NK-92 (cell line): ENCODE results near the gene RNF149.
"Not testable (repeated sequence)": the region's sequence is repeated elsewhere in the genome, so short reads cannot be mapped to it uniquely, and the experiment has no call there.

ENCODE experiments used
- DNase-seq: peaks from one replicate; lab custom pipeline; 2025; ENCODE audit not compliant: unreplicated experiment; lab: John Stamatoyannopoulos, UW

The RNF149 gene

DNA sequence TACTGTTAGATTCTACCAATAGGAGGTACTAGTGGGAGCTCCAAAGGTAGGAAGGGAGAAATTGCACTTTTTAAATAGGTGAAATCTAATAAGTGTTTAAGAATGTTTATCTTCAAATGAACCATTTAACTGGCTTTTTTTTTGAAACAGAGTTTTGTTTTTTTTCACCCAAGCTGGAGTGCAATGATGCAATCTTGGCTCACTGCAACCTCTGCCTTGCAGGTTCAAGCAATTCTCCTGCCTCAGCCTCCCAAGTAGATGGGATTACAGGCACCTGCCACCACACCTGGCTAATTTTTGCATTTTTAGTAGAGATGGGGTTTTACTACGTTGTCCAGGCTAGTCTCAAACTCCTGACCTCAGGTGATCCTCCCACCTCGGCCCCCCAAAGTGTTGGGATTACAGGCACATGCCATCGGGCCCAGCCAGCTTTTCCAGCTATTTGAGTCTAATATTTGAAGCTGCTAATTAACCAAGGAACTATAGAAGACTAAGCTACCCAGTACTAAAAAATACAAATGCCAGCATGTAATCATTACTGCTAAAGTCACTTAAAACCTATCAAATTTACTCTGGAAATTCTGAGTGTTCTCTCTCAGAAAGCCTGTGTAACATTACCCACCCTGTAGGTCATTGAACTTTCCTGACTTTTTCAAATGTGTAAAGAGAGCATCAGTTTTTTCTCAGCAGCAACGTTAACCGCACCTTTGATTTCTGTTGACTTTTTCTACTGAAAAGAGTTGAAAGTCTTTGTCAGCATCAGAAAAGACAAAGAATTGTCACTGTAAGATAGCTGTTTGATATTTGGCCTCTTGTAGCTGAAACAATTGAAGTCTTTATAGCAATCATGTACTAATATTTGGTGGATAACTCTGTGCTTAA lies 24.6 kb upstream of the RNF149 start:
- no peak for DNase-seq

DNA sequence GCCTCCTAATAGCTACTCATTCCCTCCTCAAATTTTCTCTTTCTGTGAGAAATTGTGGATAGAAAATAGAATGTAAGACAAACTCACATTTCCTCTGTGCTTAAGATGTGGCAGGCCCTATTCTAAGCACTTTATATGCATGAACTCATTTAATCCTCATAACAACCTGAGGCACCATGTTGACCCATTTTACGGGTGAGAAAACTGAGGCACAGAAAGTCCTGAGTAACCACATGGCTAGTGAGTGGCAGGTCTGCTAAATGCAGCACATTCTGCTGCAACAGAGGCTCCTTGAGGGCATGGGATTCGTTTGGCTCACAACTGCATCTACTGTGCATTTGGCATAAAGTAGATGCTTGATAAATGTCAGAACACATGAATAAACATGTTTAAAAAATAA lies 22.7 kb upstream of the RNF149 start:
- DNase-seq = no peak

DNA sequence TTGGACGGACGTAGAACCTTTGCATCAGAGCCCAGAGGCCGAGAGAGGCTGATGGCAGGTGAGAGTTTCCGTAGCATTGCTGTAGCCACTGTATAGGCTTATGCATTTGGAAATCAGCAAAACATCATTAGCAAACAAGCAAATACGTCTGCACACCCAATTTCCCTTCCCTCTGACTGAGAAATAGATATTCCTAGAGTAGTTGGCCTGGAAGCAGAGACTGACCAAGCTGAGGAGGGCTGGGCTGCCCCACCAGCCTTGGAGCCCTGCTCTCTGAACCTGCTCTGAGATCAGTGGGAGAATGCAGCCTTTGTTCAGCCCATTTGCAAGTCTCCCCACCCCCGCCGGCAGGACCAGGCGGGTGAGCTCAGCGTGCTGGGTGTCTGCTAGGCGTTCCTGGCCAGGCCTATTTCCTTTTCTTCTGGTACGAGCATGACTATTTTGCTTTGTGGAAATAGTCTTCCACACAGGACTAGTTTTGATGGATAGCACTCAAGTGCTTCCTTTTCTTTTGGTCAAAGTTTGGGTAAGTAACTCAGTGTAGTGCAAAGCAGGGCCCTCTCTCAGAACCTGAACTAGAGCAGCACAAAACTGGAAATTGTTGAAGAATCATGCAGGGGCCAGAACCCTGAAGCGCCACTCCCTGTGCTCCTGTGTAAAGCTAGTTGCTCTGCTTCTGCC lies 21.9 kb upstream of the RNF149 start:
- DNase-seq = no peak

DNA sequence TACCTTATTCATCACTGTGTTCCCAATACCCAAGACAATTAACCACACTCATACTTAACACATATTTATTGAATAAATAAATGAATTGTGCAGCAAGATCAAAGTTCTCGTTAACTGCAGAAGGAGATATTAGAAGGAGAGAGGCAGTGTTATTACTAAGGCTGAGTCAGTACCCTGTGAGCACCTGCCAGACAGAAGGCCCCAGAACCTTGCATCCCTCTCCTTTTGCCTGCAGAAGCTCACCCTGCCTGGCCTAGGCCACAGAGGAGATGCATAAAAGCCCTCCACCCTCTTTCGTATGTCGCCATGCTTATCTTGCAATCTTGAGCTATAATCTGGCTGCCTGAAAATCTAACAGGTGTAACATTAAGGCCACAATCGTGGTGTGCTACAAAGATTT lies 20.5 kb upstream of the RNF149 start:
- DNase-seq = no peak

DNA sequence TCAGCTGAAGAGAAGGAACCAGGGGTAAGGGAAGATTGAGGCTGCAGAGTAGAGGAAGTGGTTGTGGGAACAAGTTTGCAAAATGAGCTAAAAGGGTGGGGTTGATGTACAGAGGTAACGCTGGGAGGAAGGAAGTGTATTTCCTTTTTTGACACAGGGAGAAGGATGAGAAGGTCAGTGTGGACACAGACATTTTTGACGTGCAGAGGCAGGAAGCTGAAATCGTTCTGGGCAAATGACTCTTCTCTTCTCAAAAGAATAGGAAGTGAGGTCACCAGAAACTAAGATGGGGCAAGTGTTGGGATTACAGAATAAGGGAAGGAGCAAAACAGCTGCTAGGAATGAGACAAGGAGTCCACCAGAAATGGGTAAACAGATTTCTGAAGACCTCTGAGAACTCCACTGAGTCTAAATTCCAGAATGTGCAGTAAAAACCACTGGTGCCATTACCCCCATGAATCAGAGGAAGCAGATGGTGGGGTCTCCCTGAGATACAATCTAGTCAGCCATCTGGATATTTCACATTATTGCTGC lies 20.0 kb upstream of the RNF149 start:
- no peak for DNase-seq

DNA sequence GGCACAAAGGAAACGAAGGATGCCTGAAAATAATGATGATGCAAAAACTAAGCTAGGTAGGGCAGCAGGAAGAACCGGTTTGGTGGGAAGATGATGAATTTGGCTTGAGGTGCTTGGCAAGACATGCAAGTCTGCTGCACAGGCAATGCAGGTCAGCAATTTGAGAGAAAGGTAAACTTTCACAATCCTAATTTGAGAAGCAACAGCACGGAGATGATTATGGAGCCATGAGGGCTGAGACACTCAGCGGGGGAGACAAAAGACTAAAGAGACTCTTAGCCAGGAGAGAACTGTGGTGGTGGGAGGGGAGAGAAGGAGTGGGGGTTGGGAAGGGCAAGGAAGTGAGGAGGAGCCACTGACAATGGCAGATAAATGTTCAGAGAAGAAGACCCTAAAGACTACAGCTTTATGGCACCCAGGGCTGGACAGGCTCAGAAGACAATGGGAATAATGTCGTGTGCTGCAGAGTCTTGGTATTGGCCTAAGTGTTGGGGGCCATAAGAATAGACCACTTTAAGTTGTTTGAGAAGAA lies 19.4 kb upstream of the RNF149 start:
- DNase-seq = no peak

DNA sequence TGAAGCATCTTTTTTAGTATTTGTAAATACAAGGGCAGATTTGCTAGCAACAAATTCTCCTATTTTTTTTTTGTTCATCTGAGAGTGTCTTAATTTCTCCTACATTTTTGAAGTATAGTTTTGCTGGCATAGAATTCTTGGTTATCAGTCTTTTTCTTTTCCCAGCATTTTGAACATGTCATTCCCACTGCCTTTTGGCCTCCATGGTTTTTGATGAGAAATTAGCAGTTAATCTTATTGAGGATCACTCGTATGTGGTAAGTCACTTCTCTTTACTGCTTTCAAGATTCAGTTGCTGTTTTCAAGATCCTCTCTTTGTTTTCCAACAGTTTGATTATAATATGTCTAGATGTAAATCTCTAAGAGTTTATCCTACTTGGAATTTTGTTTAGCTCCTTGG lies 16.9 kb upstream of the RNF149 start:
- no peak for DNase-seq

DNA sequence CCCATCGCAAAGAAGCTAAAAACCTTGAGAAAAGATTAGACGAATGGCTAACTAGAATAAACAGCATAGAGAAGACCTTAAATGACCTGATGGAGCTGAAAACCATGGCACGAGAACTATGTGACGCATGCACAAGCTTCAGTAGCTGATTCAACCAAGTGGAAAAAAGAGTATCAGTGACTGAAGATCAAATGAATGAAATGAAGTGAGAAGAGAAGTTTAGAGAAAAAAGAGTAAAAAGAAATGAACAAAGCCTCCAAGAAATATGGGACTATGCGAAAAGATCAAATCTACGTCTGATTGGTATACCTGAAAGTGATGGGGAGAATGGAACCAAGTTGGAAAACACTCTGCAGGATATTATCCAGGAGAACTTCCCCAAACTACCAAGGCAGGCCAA lies 8.1 kb upstream of the RNF149 start:
- not testable (repeated sequence) for DNase-seq

DNA sequence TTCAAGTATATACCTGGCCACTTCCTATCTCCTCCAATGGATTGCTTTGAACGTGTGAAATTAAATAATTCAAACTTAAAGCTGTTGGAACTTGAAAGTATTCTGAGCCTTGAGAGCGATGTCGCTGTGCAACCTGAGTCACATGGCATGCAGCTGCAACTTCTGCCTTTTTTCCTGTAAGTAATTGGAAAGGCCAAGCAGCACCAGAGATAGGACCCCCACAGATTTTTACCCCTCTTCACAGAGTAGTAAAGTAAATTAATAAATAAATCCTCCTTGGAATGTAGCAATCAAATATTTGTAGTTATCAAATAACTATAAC lies 3.2 kb upstream of the RNF149 start:
- DNase-seq = no peak

DNA sequence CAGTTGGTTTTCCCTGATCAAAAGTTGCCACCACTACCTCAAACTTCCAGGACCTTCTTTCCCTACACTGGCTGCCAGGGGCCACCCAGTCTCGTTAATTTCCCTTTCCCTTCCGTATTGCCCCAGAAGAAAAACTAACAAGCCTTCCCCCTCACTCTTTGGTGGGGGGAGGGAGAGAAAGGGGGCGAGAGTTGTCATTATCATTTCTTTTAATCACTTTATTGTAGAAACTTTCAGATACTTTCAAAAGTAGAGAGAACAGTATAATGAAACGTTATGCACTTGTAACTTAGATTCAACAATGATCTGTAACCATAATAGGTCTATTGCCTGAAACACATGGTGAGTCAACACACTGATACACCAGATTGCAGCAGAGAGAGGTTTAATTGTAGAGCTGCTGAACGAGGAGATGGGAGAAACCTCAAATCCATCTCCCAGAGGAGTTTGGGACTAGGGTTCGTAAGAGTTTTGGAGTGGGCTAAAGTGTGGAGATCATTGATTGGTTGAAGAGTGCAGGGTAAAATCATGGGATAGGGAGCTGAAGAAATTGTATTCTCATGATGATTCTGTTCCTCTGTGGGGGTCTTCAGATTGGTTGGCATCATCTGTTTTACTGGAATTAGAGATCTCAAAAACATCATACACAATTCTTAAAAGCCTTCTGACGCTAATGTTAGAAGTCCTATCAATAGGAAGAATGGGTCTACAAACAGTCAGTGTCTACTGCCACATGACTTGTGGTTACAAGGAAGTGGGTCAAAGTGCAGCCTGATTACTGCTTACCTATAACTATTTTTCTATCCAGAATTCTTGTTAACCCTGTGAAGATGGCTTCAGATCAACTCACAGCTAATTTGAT lies 2.6 kb upstream of the RNF149 start:
- DNase-seq = no peak

DNA sequence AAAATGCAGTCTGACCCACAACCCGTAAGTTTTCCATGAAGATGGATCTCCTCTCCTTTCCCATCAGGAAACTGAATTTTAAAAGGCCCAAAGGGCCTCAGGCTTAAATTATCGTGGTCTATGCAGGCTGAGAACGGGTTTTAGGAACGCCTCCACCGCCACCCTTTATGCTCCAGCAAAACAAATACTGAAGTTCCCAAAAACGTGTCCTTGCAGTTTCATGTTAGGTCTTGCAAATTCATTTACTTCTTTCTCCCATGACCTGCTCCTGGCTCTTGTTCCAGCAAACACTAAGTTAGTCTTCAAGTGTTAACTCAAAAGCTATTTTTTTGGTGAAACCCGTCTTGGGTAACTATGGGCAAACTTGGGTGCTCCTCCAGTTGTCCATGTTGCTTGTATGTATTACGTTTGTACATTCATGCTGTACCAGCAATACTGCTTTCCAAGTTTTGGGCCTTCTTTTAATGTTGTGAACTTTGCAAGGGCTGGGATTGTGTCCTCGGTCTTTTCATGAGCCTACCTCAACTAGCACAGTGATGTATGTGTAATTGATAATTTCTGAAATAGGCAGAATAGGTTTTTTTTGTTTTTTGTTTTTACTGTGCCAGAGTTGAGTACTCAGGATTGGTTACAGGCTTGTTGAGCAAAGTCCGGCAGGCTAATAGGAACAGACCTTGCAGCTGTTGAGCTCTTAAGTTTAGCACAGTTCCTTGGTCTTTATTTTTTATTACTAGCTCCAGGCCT lies 1.8 kb upstream of the RNF149 start:
- no peak for DNase-seq

DNA sequence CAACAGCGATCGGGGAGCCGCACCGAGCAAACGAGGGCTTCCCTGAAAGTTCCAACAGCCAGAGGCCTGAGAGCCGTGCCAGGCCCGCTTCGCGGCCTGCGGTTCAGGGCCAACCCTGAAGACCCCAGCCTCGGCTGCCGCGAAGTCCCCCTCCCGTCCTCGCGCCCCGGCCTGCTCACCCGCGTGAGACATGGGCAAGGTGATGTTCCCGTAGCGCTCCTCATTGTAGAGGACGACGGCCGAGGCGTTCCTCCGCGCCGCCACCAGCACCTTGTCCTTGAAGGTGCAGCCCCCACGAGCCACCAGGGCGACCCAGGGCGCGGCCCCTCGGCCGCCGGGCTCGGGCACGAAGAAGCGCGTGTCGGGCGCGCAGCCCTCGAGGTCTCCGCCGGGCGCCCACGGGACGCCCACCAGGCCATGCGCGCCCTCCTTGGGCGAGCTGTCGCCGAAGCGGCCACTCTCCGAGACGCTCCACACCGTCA lies 510 bp downstream of the RNF149 start:
- DNase-seq = no peak

DNA sequence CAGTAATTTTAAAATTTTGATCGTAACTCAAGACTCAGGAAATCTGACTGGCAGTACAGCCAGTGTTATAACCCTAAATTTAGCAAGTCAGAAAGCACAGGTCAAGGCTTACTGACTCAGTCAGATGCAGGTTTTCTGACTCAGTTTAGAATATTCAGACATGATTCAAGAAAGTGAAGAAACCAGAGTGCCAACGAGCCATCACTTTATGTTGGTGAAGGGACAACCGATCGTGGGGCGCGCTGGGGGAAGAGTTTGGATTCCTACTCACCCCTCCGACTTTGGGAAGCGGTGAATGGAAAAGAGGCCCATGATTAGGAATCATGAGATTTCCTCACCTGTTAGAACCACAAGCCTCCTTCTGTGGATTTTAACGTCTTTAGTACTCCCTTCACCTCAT lies 998 bp downstream of the RNF149 start:
- no peak for DNase-seq

DNA sequence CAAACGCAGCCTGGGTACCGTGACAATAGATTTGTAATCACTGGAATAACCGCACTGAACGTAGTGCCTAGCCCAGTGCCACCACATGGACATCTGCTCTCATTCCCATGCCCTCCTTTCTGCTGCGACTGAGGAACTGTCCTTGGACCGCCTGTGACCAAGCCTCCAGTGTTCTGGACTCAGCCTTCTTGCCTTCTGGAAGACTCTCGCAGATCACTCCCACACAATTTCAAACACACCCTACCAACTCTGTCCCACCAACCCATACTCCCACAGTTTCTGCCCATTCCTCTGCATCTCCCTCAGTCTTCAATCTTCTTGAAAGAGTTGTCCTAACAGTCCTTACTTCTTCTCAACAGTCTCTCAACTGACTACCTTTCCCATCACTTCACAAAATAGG lies 2.1 kb downstream of the RNF149 start:
- no peak for DNase-seq

DNA sequence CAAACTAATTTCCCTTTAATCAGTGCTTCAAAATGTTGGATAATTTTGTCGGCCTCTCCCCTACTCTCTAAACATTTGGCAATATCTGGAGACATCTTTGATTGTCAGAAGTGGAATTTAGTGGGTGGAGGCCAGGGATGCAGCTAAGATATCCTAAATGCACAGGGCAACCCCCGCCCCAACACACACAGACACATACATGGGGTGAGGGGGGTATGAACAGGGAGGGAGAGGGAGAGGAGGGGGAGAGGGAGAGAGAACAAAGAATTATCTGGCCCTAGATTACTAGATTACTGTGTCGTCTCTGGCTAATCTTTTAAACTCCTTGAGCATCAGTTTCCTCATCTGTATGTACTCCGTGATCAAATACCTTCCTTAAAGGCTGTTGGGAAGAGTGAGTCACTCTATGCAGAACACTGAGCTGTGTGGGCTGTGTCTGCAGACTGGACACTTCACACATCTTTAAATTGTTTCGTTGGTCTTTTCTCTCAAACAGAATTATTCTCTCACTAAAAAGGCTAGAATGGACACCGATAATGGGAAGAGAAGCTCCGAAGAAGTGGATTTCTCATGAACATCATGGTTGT lies 2.9 kb downstream of the RNF149 start:
- DNase-seq = no peak

DNA sequence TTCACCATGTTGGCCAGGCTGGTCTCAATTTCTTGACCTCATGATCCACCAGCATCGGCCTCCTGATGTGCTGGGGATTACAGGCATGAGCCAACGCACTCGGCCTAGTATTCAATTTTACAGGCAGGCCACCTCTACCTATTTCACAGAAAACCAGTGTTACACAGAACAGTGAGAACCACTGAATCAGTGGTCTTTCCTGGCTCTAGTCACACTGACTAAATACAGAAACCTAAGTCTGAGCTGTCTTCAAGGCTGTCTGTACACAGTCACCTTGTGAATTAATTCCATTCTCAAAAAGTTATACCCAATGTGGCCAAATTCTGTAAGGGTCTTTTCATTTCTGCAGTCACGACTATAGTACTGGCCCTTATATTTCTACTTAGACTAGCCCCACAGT lies 3.5 kb downstream of the RNF149 start:
- no peak for DNase-seq

DNA sequence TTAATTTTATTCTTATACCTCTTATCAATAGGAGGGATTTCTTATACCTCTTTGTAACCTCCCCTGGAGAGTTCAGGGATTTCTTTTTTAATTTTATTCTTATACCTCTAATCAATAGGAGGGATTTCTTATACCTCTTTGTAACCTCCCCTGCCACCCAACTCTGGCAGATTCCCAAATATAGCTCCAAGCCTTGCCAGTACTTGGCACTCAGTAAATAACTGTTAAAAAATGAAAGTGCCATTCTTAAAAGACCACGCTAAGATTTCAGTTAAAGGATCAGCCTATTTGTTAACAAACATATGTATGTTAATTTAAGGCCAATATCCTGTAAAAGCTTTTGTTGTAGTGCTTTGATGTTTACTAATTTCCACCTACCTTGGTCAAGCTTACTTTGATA lies 4.8 kb downstream of the RNF149 start:
- no peak for DNase-seq

DNA sequence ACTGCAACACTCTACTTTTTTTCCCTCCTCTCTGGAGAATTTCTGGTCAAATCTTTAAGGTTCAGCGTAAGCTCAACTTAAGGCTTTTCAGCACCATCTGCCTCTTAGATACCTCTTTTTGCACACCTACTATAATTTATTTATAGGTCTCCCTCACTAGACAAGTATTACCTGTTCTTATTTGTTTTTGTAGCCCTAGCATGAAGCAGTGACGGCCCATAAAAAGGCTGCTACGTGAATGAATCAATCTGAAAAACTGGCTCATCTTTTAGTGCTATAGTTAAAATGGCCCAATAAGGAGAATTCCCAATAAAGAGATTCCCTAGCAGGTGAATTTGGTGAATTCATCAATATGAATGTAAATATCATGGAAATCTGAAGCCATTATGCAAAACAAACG lies 6.5 kb downstream of the RNF149 start:
- DNase-seq = no peak

DNA sequence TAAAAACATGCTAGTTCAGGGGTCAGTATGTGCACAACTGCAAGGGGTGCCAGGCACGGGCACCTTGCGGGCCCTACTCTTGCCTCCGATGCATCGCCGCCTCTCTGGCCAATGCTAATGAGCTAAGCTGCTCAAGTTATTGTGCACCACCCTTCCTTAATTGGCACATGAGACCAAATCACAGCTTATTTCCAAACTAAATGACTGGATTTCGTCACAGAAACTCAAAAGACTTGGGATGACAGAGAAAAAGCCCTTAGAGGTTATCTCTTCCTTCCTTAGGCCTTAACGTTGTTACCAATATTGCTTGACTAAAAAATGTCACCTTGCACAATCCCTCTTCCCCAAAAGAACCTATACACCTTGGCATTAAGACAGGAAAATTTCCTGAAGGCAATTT lies 7.7 kb downstream of the RNF149 start:
- no peak for DNase-seq

DNA sequence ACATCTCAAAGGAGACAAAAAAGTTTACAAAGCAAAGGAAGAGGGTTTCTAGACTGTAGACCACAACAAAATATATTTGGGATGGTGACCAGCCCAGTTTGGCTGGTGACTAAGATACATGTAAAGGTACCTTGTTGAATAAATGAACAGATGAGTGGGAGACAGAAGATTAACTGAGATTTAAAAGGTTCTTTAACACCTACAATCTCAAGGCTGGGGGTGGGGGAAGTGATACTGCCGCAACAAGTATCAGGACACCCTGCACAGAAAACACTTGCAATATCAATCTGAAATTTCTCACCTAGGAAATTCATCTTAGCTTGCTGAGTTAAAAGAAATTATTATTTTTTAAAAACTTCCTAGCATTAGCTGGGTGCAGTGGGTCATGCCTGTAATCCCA lies 8.3 kb downstream of the RNF149 start:
- no peak for DNase-seq
